CD4-positive, CD25-positive, alpha-beta regulatory T cell (primary cell): ENCODE data around the gene CARNS1. TPM values are rescaled to one million over a fixed set of nuclear protein-coding genes. Genes with fewer than 3 reads are reported as not detected.
A peak's percentile ranks its signal among the peaks of the same experiment; 100 is the strongest.

Source experiments
- ATAC-seq, 2 donors: fragments of 150-1000 bp; cut with Tn5 transposase; one replicate each; pipeline ENCODE4 v1.10.0; 2021; ENCODE audit warnings: low read depth in 2 of 2, moderate number of reproducible peaks in 2 of 2, moderate library complexity in 1 of 2
- DNase-seq, 3 donors: peaks; one replicate each; pipeline versions ENCODE4 v3.0.0 to v3.0.0-alpha.2; 2012 to 2022; ENCODE audit warnings: mixed read lengths in 1 of 3
- H3K27ac ChIP-seq: one replicate; pipeline ENCODE4 v1.7.0; 2013; ENCODE audit warnings: mild to moderate bottlenecking, low read length; ENCODE audit not compliant: insufficient read depth, poor library complexity, severe bottlenecking
- H3K27me3 ChIP-seq: one replicate; pipeline ENCODE4 v1.7.0; 2013; ENCODE audit warnings: low read length; ENCODE audit not compliant: control insufficient read depth, insufficient read depth
- H3K36me3 ChIP-seq: one replicate; pipeline ENCODE4 v1.7.0; 2013; ENCODE audit warnings: mild to moderate bottlenecking, low read length, moderate library complexity; ENCODE audit not compliant: control insufficient read depth, insufficient read depth
- H3K4me1 ChIP-seq: 2 replicates; pipeline ENCODE4 v1.7.0; 2013; ENCODE audit warnings: mild to moderate bottlenecking, low read length; ENCODE audit not compliant: insufficient read depth, control insufficient read depth, poor library complexity, severe bottlenecking
- H3K4me3 ChIP-seq: one replicate; pipeline ENCODE4 v1.7.0; 2013; ENCODE audit warnings: low read depth, mild to moderate bottlenecking, low read length, moderate library complexity
- H3K9me3 ChIP-seq, 2 experiments: 1 replicate in 1 of 2; 2 replicates in 1 of 2; pipeline ENCODE4 v1.7.0; 2013; ENCODE audit warnings: low read length in 2 of 2, mild to moderate bottlenecking in 1 of 2, moderate library complexity in 1 of 2; ENCODE audit not compliant: control insufficient read depth in 2 of 2
- H3K27ac Mint-ChIP-seq, 3 donors: one replicate each; pipeline ENCODE4 v1.8.0; 2020 to 2022; ENCODE audit warnings: mild to moderate bottlenecking in 3 of 3, mixed read lengths in 3 of 3, moderate library complexity in 2 of 3
- H3K27me3 Mint-ChIP-seq: one replicate; pipeline ENCODE4 v1.8.0; 2022; ENCODE audit warnings: mild to moderate bottlenecking, mixed read lengths
- H3K36me3 Mint-ChIP-seq: one replicate; pipeline ENCODE4 v1.8.0; 2020; ENCODE audit warnings: mixed read lengths
- H3K4me1 Mint-ChIP-seq, 4 donors: one replicate each; pipeline ENCODE4 v1.8.0; 2020 to 2022; ENCODE audit warnings: mixed read lengths in 4 of 4, mild to moderate bottlenecking in 1 of 4
- H3K4me3 Mint-ChIP-seq, 4 donors: one replicate each; pipeline ENCODE4 v1.8.0; 2020 to 2022; ENCODE audit warnings: mild to moderate bottlenecking in 4 of 4, mixed read lengths in 4 of 4, moderate library complexity in 3 of 4
- H3K9me3 Mint-ChIP-seq, 7 donors: one replicate each; pipeline ENCODE4 v1.8.0; 2020 to 2022; ENCODE audit warnings: mixed read lengths in 7 of 7, mild to moderate bottlenecking in 3 of 7, moderate library complexity in 2 of 7
- polyA plus RNA-seq, 4 donors: library from polyadenylated mRNA; unstranded; fragments of 300-500 nt; fragmentation: Illumina TruSeq; gene quantifications; one replicate each; pipeline ENCODE4 v1.2.3, GENCODE V29; 2021
- total RNA-seq: library from RNA; stranded (reverse); gene quantifications from one replicate; pipeline ENCODE4 v1.2.3, GENCODE V29; 2022

CARNS1 gene
- total and polyA plus RNA-seq, 5 donors from 2014 or later: 0.63 to 7.8 (median 1.3) TPM

DNA sequence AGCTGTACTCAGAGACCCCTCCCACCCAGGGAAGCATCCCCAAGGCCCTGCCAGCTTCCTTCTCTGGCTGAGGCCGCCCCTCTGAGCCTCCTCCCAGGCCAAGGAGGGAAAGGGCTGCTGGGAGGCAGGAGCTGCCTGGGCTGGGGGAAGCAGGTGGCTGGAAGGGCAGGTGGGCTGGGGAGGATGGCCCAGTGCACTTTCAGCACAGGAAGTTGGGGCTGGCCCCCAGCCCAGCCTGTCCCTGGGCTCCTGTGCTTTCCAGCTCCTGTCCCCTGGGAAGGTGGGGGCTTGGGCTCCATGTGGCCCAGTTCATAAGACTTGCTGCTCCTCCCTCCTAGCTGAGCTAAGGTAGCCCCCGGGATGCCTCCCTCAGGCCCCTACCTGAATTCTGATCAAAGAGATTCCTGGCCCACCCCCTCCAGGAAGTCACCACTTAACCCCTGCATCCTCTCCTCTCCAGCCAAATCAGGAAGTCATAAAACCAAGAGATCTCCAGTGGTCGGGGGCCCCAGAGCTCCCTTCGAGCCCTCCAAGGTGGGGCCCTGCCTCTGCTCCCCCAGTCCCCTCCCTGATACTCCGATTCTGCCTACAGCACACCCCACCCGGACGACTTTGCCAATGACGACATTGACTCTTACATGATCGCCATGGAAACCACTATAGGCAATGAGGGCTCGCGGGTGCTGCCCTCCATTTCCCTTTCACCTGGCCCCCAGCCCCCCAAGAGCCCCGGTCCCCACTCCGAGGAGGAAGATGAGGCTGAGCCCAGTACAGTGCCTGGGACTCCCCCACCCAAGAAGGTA is 18.7 kb upstream of the CARNS1 start:
- H3K9me3 Mint-ChIP-seq: no peaks in the 10 kb centered on the region
- ATAC-seq (no peak), DNase-seq (no peak)
- no peaks in the 10 kb centered on the region for H3K27me3 Mint-ChIP-seq
- peaks cover 0 to 65% (median 15%) of the 10 kb centered on the region in 4 donors for H3K4me1 Mint-ChIP-seq
- peaks cover 35% of the 10 kb centered on the region for H3K36me3 ChIP-seq
- peak overlapping the region; percentile 65 for H3K27ac ChIP-seq
- no peak overlapping the region for H3K4me3 ChIP-seq
- H3K9me3 ChIP-seq: no peaks in the 10 kb centered on the region
- peak overlapping the region; percentile 61 to 82 (median 69) for H3K4me3 Mint-ChIP-seq
- peaks cover 60% of the 10 kb centered on the region for H3K4me1 ChIP-seq
- peaks cover 4% of the 10 kb centered on the region for H3K36me3 Mint-ChIP-seq
- no peaks in the 10 kb centered on the region for H3K27me3 ChIP-seq
- peak overlapping the region; percentile 80 to 90 (median 87) for H3K27ac Mint-ChIP-seq

DNA sequence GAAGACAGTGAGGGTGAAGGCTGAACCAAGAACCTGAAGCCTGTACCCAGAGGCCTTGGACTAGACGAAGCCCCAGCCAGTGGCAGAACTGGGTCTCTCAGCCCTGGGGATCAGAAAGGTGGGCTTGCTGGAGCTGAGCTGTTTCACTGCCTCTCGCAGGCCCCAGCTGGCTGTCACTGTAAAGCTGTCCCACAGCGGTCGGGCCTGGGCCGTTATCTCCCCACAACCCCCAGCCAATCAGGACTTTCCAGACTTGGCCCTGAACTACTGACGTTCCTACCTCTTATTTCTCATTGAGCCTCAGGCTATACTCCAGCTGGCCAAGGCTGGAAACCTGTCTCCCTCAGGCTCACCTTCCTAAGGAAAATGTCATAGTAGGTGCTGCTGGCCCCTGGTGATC is 17.9 kb upstream of the CARNS1 start:
- Mint-ChIP-seq H3K27me3 (no peaks in the 10 kb centered on the region), H3K27ac (peak overlapping the region; percentile 55 to 97 (median 74)), H3K4me3 (peak overlapping the region in 3 of 4 donors; percentile 39 to 97 (median 68)), H3K9me3 (no peaks in the 10 kb centered on the region), H3K4me1 (peaks cover 0 to 67% (median 18%) of the 10 kb centered on the region in 4 donors), H3K36me3 (peaks cover 4% of the 10 kb centered on the region)
- no peaks in the 10 kb centered on the region for H3K27me3 ChIP-seq
- peaks cover 35% of the 10 kb centered on the region for H3K36me3 ChIP-seq
- peaks cover 62% of the 10 kb centered on the region for H3K4me1 ChIP-seq
- ATAC-seq: no peak
- DNase-seq: no peak
- no peaks in the 10 kb centered on the region for H3K9me3 ChIP-seq
- peak overlapping the region; percentile 65 for H3K27ac ChIP-seq
- H3K4me3 ChIP-seq: no peak overlapping the region

DNA sequence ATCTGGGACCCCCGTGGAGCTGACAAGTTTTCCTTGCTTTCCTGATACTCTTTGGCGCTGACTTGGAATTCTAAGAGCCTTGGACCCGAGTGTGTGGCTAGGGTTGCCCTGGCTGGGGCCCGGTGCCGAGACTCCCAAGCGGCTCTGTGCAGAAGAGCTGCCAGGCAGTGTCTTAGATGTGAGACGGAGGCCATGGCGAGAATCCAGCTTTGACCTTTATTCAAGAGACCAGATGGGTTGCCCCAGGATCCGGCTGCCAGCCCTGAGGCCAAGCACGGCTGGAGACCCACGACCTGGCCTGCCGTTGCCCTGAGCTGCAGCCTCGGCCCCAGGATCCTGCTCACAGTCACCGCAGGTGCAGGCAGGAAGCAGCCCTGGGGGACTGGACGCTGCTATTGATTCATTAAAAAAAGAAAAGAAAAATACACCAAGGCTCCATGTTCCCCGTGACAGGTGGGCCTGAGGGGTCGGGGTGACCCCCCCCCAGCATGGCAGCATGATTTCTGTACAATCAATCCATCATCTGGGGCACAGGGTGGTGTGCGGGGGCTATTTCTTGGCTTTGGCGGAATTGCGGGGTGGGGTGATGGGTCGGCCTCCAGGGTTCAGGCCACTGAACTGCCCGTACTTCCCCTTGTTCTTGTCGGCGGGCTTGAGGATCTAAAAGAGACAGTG is 17.4 kb upstream of the CARNS1 start:
- Histone ChIP-seq H3K4me1 (peaks cover 62% of the 10 kb centered on the region), H3K4me3 (no peak overlapping the region), H3K27me3 (no peaks in the 10 kb centered on the region), H3K27ac (peak overlapping the region; percentile 33), H3K9me3 (no peaks in the 10 kb centered on the region), H3K36me3 (peaks cover 35% of the 10 kb centered on the region)
- peak overlapping the region; percentile 29 to 97 (median 70) for H3K4me3 Mint-ChIP-seq
- DNase-seq (no peak), ATAC-seq (no peak)
- no peaks in the 10 kb centered on the region for H3K27me3 Mint-ChIP-seq
- no peaks in the 10 kb centered on the region for H3K9me3 Mint-ChIP-seq
- peak overlapping the region in 2 of 3 donors; percentile 74 to 97 for H3K27ac Mint-ChIP-seq
- H3K4me1 Mint-ChIP-seq: peaks cover 0 to 68% (median 19%) of the 10 kb centered on the region in 4 donors
- peaks cover 4% of the 10 kb centered on the region for H3K36me3 Mint-ChIP-seq

DNA sequence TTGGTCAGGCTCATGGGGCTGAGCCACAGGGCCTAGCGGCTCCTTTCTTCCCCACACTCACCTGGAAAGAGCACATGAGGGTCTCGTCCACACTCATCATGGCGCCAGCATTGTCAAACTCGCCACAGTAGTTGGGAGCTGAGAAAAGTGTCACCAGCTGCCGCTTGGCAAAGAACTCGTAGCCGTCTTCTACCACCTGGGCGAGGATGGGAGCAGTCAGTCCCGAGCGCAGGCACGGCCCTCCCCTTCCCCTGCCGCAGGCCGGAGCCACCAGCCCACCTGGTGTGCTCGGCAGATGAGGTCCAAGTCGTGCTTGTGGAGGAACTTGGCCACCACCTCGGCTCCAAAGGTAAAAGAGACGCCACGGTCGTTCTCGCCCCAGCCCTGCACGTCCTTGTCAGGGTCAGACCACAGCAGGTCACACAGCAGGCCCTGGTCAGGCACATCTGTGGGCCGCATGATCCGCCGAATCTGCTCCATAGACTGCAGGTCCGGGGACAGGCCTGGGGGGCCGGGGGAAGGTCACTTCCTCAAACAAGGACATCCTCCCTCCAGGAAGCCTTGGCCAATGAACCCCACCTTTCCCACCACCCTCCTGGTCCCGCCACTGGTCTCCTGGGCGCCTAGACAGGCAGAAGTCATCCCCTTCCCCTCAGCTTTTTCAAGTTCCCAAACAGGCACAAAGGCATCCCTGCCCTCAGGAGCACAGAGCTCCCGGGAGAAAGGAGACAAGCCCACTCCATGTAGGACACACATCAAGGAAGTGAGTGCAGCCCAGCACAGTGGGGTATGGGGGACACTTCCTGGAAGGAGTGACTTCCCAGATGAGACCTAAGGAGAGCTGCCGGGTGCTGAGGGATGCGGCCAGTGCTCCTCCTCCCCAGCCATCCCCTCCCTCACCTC is 16.6 kb upstream of the CARNS1 start:
- DNase-seq: no peak
- Histone ChIP-seq H3K27ac (peak overlapping the region; percentile 33), H3K4me3 (no peak overlapping the region), H3K9me3 (no peaks in the 10 kb centered on the region), H3K36me3 (peaks cover 32% of the 10 kb centered on the region), H3K4me1 (peaks cover 70% of the 10 kb centered on the region), H3K27me3 (no peaks in the 10 kb centered on the region)
- Mint-ChIP-seq H3K27me3 (peaks cover 6% of the 10 kb centered on the region), H3K9me3 (no peaks in the 10 kb centered on the region), H3K36me3 (peaks cover 4% of the 10 kb centered on the region), H3K4me1 (peaks cover 0 to 68% (median 21%) of the 10 kb centered on the region in 4 donors), H3K4me3 (peak overlapping the region; percentile 38 to 97 (median 82)), H3K27ac (peak overlapping the region; percentile 25 to 97 (median 44))
- no peak for ATAC-seq

DNA sequence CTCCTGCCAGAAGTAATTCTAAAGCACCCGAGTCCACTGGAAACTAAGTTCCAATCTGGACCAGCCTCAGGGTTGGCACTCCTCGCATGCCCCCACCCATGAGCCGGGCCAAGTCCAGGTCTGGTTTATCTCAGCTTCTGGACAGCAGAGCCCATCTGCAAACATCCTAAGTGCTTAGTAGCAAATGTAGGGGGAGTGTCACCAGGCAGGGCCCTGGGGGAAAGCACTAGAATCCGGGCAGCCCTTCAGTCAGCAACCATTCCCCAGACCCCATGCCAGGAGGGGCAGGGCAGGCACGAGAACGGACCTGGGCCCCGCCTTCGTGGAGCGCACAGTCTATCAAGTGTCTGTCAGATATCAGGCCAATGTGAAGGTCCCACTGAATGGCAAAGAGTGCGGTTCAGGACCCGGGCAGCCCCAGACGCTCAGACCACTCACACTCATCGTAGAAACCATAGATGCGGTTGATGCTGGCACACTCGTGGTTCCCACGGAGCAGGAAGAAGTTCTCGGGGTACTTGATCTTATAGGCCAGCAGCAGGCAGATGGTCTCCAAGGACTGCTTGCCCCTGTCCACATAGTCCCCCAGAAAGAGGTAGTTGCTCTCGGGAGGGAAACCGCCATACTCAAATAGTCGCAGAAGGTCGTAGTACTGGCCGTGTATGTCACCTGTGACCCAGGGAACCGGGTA is 15.1 kb upstream of the CARNS1 start:
- Histone ChIP-seq H3K4me1 (peaks cover 78% of the 10 kb centered on the region), H3K27me3 (no peaks in the 10 kb centered on the region), H3K27ac (peak overlapping the region; percentile 87), H3K9me3 (no peaks in the 10 kb centered on the region), H3K4me3 (peak overlapping the region; percentile 78), H3K36me3 (peaks cover 32% of the 10 kb centered on the region)
- ATAC-seq: no peak
- no peaks in the 10 kb centered on the region for H3K9me3 Mint-ChIP-seq
- H3K4me3 Mint-ChIP-seq: peak overlapping the region; percentile 83 to 97 (median 90)
- peaks cover 11% of the 10 kb centered on the region for H3K36me3 Mint-ChIP-seq
- no peak for DNase-seq
- H3K27ac Mint-ChIP-seq: peak overlapping the region; percentile 69 to 88 (median 84)
- peaks cover 0 to 76% (median 23%) of the 10 kb centered on the region in 4 donors for H3K4me1 Mint-ChIP-seq
- peaks cover 6% of the 10 kb centered on the region for H3K27me3 Mint-ChIP-seq

DNA sequence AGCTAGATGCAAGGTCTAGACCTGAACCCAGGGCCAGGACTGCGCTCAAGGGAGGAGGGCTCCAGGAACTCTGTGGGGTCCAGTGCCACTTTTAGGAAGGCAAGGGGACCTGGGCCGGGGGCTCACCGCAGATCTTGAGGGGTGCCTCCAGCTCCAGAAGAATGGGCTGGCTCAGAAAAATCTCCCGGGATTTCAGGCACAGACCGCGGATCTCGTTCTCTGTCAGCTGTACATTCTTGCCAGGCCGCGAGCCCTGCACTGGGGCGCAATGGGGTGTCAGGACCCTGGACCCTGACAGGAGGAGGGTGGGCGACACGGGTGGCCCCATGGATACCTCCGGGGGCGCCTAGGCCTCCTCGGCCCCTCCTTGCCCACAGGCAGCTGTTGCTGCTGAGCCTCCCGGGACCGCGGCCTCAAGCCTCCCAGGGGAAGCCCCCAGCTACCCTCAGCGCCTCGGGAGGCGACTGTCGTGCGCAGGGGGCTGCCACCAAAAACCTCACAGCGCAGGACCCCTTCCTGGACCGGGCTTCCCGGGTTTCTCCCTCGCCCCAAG is 14.5 kb upstream of the CARNS1 start:
- peaks cover 12% of the 10 kb centered on the region for H3K36me3 Mint-ChIP-seq
- peak overlapping the region; percentile 83 to 97 (median 90) for H3K4me3 Mint-ChIP-seq
- H3K9me3 Mint-ChIP-seq: no peaks in the 10 kb centered on the region
- H3K27me3 Mint-ChIP-seq: peaks cover 6% of the 10 kb centered on the region
- peaks cover 0 to 80% (median 25%) of the 10 kb centered on the region in 4 donors for H3K4me1 Mint-ChIP-seq
- H3K4me3 ChIP-seq: peak overlapping the region; percentile 78
- H3K27ac Mint-ChIP-seq: peak overlapping the region in 2 of 3 donors; percentile 84 to 88
- no peaks in the 10 kb centered on the region for H3K27me3 ChIP-seq
- peak overlapping the region; percentile 87 for H3K27ac ChIP-seq
- no peaks in the 10 kb centered on the region for H3K9me3 ChIP-seq
- peaks cover 84% of the 10 kb centered on the region for H3K4me1 ChIP-seq
- ATAC-seq: no peak
- H3K36me3 ChIP-seq: peaks cover 35% of the 10 kb centered on the region
- DNase-seq: no peak
